GM12892 (cell line): ENCODE measurements around the gene CTNND2.

Experiments
- POLR2A ChIP-seq: IDR thresholded peaks from 2 replicates; pipeline ENCODE4 v1.6.1; 2011; ENCODE audit warnings: low read depth, low read length, control low read depth
- POLR2AphosphoS5 ChIP-seq: IDR thresholded peaks from 2 replicates; pipeline ENCODE4 v1.6.1; 2011; ENCODE audit warnings: low read depth, low read length, control low read depth
- TAF1 ChIP-seq: IDR thresholded peaks from 2 replicates; pipeline ENCODE4 v1.6.1; 2011; ENCODE audit warnings: low read depth, mild to moderate bottlenecking, control low read depth, low read length, borderline replicate concordance

DNA sequence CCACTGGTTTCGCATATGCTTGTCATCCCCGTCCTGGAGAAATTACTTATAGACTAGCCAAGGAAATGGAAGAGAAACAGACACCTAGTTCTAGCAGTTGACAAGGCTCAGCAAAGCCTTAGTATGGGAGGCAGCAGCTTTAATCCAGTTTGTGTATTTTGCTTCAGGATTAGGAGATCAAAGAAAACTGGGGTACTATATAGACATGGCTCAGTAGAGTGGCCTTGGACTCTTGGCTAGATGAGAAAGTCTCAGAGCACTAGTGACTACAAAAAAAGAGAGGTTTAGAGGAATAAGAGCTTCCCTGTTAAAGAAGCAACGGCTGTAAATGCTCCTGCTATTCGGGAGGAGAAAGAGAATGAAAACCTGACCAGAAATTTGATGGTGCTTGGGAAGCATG is 349.1 kb downstream of the CTNND2 start:
- TF ChIP-seq POLR2AphosphoS5: no peak
- no peak for TF ChIP-seq POLR2A
- no peak for TF ChIP-seq TAF1
